ENCODE measurements around the gene C19orf18.
"Not testable (repeated sequence)": the region's sequence is repeated elsewhere in the genome, so short reads cannot be mapped to it uniquely, and the experiment has no call there.

Gene C19orf18

GRCh38 chr19:58009301-58009665 is 34.9 kb upstream of the C19orf18 start:
- Histone ChIP-seq H3K9ac (ENCODE audit: insufficient read length, low read depth) (peak overlapping the region; percentile 79), H3K4me1 (ENCODE audit: insufficient read depth, insufficient read length) (peaks cover 7% of the 10 kb centered on the region), H3K4me3 (ENCODE audit: insufficient read length, low read depth) (peak overlapping the region; percentile 57), H3K36me3 (ENCODE audit: insufficient read depth, insufficient read length, low read length) (peaks cover 37% of the 10 kb centered on the region), H3K27me3 (ENCODE audit: insufficient read depth, insufficient read length) (no peaks in the 10 kb centered on the region), H3K9me3 (ENCODE audit: insufficient read depth, low read length) (no peaks in the 10 kb centered on the region)
- DNase-seq (ENCODE audit: low read depth, low spot score), result no peak
- TF ChIP-seq SUZ12 (IDR thresholded peaks at IDR 0.05; ENCODE audit: extremely low read depth, insufficient read depth, insufficient read length) (no peak), YY1 (IDR thresholded peaks at IDR 0.05; ENCODE audit: insufficient read depth, insufficient read length) (no peak), ZNF274 (IDR thresholded peaks at IDR 0.05; ENCODE audit: low read depth, low read length) (no peak)

- Histone ChIP-seq H3K36me3 (ENCODE audit: insufficient read depth, insufficient read length, low read length) (peaks cover 41% of the 10 kb centered on the region), H3K9ac (ENCODE audit: insufficient read length, low read depth) (peak overlapping the region; percentile 79), H3K4me3 (ENCODE audit: insufficient read length, low read depth) (peak overlapping the region; percentile 57)
- not testable (repeated sequence) for H3K4me1 ChIP-seq (ENCODE audit: insufficient read depth, insufficient read length); H3K27me3 ChIP-seq (ENCODE audit: insufficient read depth, insufficient read length); H3K9me3 ChIP-seq (ENCODE audit: insufficient read depth, low read length); DNase-seq (ENCODE audit: low read depth, low spot score)
Measured at GRCh38 chr19:58008877-58009276, 34.5 kb upstream of the C19orf18 start.

- Histone ChIP-seq H3K4me1 (ENCODE audit: insufficient read depth, insufficient read length) (peaks cover 3% of the 10 kb centered on the region), H3K9ac (ENCODE audit: insufficient read length, low read depth) (no peak overlapping the region), H3K4me3 (ENCODE audit: insufficient read length, low read depth) (no peak overlapping the region), H3K27me3 (ENCODE audit: insufficient read depth, insufficient read length) (no peaks in the 10 kb centered on the region), H3K36me3 (ENCODE audit: insufficient read depth, insufficient read length, low read length) (peaks cover 37% of the 10 kb centered on the region), H3K9me3 (ENCODE audit: insufficient read depth, low read length) (no peaks in the 10 kb centered on the region)
- DNase-seq (ENCODE audit: low read depth, low spot score), result no peak
- TF ChIP-seq YY1 (IDR thresholded peaks at IDR 0.05; ENCODE audit: insufficient read depth, insufficient read length) (no peak), SUZ12 (IDR thresholded peaks at IDR 0.05; ENCODE audit: extremely low read depth, insufficient read depth, insufficient read length) (no peak), ZNF274 (IDR thresholded peaks at IDR 0.05; ENCODE audit: low read depth, low read length) (no peak)
Measured at GRCh38 chr19:58007285-58007684, 33.0 kb upstream of the C19orf18 start.

- Histone ChIP-seq H3K4me1 (ENCODE audit: insufficient read depth, insufficient read length) (peaks cover 4% of the 10 kb centered on the region), H3K9me3 (ENCODE audit: insufficient read depth, low read length) (no peaks in the 10 kb centered on the region; the same call in 1 of the 2 replicates), H3K9ac (ENCODE audit: insufficient read length, low read depth) (peak overlapping the region; percentile 71), H3K36me3 (ENCODE audit: insufficient read depth, insufficient read length, low read length) (peaks cover 65% of the 10 kb centered on the region), H3K4me3 (ENCODE audit: insufficient read length, low read depth) (peak overlapping the region; percentile 90), H3K27me3 (ENCODE audit: insufficient read depth, insufficient read length) (no peaks in the 10 kb centered on the region)
- no peak for TF ChIP-seq SUZ12 (IDR thresholded peaks at IDR 0.05; ENCODE audit: extremely low read depth, insufficient read depth, insufficient read length)
- TF ChIP-seq ZNF274 (IDR thresholded peaks at IDR 0.05; ENCODE audit: low read depth, low read length), result no peak
- TF ChIP-seq YY1 (IDR thresholded peaks at IDR 0.05; ENCODE audit: insufficient read depth, insufficient read length), result no peak
- DNase-seq (ENCODE audit: low read depth, low spot score), result no peak
Measured at GRCh38 chr19:58003174-58003828, 29.0 kb upstream of the C19orf18 start.

DNA sequence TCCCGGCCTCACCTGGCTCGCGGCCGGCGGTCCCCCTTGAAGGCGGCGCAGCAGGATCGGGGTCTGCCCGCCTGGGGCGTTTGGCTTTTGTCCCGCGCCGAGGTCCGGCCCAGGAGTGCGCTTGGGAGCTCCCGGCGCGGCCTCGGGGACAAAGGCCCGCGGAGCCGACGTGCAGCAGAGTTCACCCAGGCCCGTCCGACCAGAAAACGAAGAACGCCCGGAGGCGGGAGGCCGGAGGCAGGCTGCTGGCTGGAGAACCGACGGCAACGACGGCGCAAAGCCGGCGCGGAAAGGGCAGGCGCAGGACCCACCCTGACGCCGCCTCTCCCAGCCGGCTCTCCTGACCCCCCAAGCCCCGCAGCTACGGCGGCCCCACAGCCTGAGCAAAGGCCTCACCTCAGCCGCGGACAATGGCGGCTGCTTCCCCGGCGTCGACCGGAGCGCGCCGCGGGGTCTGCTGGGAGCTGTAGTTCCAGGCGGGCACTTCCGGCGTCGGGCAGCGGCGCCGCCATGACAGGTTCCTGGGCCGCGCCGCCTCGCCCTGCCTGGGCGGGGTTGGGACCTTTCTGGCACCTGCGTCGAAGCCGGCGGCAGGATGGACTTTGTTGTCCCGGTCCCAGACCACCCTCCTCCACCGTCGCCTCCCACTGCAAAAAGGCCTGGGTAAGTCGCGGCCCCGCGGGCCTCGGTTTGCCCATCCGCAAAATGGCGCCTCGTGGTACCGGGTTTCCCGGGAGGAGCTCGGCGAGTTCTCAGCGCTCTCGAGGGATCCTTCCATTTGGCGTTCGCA is 28.2 kb upstream of the C19orf18 start, which contains the start of gene ZNF606:
Gene ZNF606 (minus strand): TSS at position 437 of the 790 bp plus-strand sequence. CDS start 1,501 bp downstream, outside the sequence.
- Histone ChIP-seq H3K4me1 (ENCODE audit: insufficient read depth, insufficient read length) (peaks cover 4% of the 10 kb centered on the region), H3K36me3 (ENCODE audit: insufficient read depth, insufficient read length, low read length) (peaks cover 70% of the 10 kb centered on the region), H3K4me3 (ENCODE audit: insufficient read length, low read depth) (peak within 1 kb of the TSS; percentile 90), H3K9ac (ENCODE audit: insufficient read length, low read depth) (peak within 1 kb of the TSS; percentile 96), H3K27me3 (ENCODE audit: insufficient read depth, insufficient read length) (no peaks in the 10 kb centered on the region), H3K9me3 (ENCODE audit: insufficient read depth, low read length) (no peaks in the 10 kb centered on the region; the same call in 1 of the 2 replicates)
- peak; percentile 73 for DNase-seq (ENCODE audit: low read depth, low spot score)
- TF ChIP-seq YY1 (IDR thresholded peaks at IDR 0.05; ENCODE audit: insufficient read depth, insufficient read length), result peak; percentile 71
- no peak for TF ChIP-seq SUZ12 (IDR thresholded peaks at IDR 0.05; ENCODE audit: extremely low read depth, insufficient read depth, insufficient read length)

GRCh38 chr19:58001895-58002369 is 27.6 kb upstream of the C19orf18 start:
- Histone ChIP-seq H3K27me3 (ENCODE audit: insufficient read depth, insufficient read length) (no peaks in the 10 kb centered on the region), H3K4me1 (ENCODE audit: insufficient read depth, insufficient read length) (peaks cover 4% of the 10 kb centered on the region), H3K36me3 (ENCODE audit: insufficient read depth, insufficient read length, low read length) (peaks cover 70% of the 10 kb centered on the region), H3K9me3 (ENCODE audit: insufficient read depth, low read length) (peaks cover 4% of the 10 kb centered on the region; the same call in 1 of the 2 replicates), H3K4me3 (ENCODE audit: insufficient read length, low read depth) (peak overlapping the region; percentile 90), H3K9ac (ENCODE audit: insufficient read length, low read depth) (peak overlapping the region; percentile 96)
- DNase-seq (ENCODE audit: low read depth, low spot score), result no peak
- TF ChIP-seq ZNF274 (IDR thresholded peaks at IDR 0.05; ENCODE audit: low read depth, low read length) (no peak), YY1 (IDR thresholded peaks at IDR 0.05; ENCODE audit: insufficient read depth, insufficient read length) (no peak), SUZ12 (IDR thresholded peaks at IDR 0.05; ENCODE audit: extremely low read depth, insufficient read depth, insufficient read length) (no peak)

- Histone ChIP-seq H3K36me3 (ENCODE audit: insufficient read depth, insufficient read length, low read length) (peaks cover 71% of the 10 kb centered on the region), H3K4me3 (ENCODE audit: insufficient read length, low read depth) (no peak overlapping the region)
- no peak for TF ChIP-seq SUZ12 (IDR thresholded peaks at IDR 0.05; ENCODE audit: extremely low read depth, insufficient read depth, insufficient read length)
- TF ChIP-seq YY1 (IDR thresholded peaks at IDR 0.05; ENCODE audit: insufficient read depth, insufficient read length), result no peak
- TF ChIP-seq ZNF274 (IDR thresholded peaks at IDR 0.05; ENCODE audit: low read depth, low read length), result no peak
Measured at GRCh38 chr19:58000677-58001076, 26.3 kb upstream of the C19orf18 start.

More at GRCh38 chr19:58000677-58001076, 26.3 kb upstream of the C19orf18 start:
- DNase-seq (ENCODE audit: low read depth, low spot score), result no peak
- peaks cover 13% of the 10 kb centered on the region; the same call in 1 of the 2 replicates for H3K9me3 ChIP-seq (ENCODE audit: insufficient read depth, low read length)
- H3K4me1 ChIP-seq (ENCODE audit: insufficient read depth, insufficient read length), result peaks cover 4% of the 10 kb centered on the region
- no peak overlapping the region for H3K9ac ChIP-seq (ENCODE audit: insufficient read length, low read depth)
- H3K27me3 ChIP-seq (ENCODE audit: insufficient read depth, insufficient read length), result no peaks in the 10 kb centered on the region

Data from NT2/D1 (cell line).